HK-2 (cell line): Measurements from ENCODE around the gene MYO16.

ENCODE experiments used
- DNase-seq: peaks from one replicate; pipeline ENCODE4 v3.0.0-alpha.2; 2018; ENCODE audit not compliant: unreplicated experiment

Gene MYO16

DNA sequence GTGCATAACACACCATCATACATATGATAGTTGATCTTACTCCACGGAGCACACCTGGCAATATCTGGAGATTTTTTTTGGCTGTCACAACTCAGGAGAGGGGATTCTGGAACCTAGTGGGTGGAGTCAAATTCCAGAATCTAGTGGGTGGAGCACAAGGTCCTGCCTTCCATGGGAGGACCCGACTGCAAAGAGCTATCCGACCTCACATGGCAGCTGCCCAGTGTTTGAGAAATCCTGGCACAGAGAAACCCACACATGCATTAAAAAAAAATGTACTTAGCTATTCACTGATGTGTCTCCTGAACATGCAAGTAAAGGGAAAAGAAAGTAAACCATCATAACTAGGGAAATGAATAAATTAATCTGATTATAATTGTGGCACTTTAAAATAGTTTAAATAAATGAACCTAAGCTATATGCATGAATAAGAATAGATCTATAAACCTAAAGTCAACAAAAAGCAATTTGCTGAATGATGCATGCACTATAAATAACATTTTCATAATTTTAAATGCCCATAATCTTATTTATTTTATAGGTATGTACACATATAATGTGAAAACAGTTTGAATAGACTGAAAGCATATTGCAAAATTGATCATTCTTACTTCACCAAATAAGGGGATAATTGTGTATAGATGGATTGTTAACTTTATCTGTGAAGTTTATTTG, 300.3 kb downstream of the MYO16 start:
- DNase-seq: no peak

DNA sequence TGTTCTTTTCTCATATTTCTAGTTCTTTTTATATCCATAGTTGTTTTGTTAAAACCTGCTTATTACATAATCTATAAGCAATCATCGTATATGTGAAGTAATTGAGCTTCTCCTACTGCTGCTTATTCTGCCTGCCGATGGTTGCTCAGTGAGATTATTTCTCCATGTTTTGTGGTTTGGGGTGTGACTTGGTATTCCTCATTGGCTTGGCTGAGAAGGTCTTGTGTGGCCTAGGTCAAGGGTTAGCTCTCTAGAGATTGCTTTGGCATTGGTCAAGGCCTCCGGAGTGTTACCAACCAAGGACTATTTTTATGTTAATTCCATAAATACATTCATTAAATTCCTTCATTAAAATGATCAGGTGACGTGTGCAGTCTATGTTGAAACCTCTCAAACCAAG, 302.8 kb downstream of the MYO16 start:
- DNase-seq: no peak

DNA sequence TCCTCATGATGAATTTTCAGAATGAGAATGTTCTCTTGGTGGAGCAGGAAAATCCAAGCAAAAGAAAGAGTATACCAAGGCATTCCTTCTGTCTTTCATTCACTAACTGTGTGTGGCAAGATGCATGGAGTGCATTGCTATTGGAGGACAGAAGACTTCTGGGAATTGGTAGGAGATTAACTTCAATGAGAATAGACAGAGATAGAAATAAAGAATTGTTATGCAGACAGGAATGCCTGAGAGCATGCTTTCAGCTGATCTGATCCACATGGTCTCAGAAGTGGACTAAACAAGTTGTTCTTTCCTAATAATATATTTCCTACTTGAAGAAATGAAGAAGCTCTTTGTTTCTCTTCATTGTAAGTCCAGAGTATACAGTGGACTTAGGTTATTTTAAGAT, 303.6 kb downstream of the MYO16 start:
- DNase-seq: no peak

DNA sequence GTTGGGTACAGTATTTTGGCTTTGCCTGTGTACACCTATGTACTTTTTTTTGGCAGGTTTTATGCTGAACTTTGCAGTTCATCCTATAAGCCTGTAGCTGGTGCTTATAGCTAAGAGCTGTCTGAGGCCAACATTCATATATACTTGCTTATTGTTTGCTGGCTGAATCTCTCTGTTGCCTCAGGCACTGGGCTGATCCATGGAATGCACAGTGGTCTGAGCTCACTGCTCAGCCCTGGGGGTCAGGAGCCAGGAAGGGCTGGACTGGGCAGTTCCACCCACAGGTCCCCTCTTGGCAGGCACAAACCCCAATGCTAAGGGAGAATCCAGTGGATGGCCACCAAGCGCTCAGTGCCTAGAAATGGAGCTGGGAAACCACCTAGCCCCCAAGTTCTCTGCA, 308.7 kb downstream of the MYO16 start:
- no peak for DNase-seq

DNA sequence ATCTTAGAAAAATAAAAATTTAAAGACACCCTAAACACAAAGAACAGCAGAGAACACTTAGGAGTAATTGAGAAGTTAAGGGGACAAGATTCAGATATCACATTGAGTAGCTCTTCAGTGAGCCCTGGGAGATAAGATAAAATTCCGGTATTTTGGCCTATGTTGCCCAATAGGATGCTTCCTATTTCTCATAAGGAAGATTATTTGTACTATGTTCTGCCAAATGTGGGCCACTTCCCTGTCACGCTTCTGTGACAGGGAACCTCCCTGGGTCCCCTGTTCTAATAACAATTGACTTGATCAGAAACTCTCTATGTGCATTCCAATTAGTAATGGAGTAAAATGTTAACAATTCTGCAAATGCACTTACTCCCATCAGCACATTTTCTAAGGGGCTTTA, 310.7 kb downstream of the MYO16 start:
- no peak for DNase-seq

DNA sequence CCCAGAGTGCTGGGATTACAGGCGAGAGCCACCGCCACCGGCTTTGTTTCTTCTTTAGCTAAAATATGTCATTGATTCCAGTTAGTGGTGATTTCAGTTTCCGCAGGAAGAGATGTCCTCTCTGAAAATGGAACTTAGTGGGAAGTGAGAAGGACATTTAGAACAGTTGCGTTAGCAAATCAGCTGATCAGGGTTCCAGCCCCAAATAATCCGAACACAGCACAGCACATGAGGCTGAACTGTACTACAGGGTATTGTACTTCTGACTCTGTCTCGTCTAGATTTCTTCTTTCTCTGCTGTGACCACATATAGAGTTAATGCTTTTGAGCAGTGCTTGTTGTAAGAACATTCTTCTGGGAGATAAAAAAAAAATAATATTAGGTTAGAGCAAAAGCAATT, 314.4 kb downstream of the MYO16 start:
- no peak for DNase-seq

DNA sequence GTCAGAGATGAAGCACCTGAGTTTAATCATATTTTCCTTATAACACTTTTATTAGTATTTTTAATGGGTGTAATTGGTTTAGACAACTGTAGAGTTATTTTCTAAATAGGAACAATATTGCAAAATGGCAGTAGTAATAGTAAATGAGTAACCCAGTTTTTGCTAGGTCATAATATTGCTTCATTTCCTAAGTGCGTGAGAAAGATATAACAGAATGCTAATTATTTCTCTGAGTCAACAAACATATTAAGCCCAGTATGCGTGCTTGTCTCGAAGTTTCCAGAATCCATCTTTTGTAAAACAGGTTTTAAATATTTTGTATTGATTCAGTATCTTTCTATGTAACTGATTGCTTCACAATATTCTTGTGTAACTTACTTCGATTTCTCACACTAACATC, 315.3 kb downstream of the MYO16 start:
- DNase-seq: no peak

DNA sequence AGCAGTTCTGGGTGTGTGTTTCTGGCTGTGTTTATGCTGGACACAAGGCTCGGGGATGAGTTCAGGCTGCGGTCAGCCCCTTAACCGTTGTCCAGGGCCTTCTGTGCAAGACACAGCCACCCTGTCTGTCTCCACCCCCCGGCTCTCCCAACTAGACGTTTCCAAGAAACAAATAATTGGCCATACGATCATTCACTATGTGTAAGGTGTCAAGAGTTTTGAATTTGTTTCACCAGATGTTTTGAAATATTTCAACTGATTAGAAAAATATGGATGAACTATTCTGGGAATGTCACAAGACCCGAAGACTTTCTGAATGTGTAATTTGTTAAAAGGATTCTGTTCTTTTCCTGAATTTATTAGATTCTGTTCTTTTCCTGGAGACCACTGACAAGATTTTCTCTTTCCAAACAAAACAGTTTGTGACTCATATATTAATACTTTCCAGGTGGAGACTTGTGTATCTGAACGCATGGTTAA, 318.2 kb downstream of the MYO16 start:
- DNase-seq: no peak

DNA sequence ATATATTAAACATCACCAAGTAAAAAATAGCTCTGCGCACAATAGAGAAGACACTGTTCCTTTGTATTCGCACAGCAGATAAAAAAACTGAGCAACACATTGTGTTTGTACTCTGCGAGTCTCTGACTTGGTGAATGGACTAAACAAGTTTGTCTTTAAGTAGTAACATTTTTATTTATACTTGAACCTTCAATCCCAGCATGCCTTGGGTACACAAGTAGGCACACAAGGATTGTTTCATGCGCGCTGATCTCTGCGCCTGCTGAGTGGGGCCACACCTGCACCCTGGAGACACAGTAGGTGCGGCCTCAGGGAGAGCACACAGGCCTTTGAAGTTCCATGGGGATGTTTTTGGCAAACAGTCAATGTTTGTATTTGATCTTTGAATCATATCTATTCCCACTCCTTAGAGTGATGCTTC, 318.9 kb downstream of the MYO16 start:
- DNase-seq: no peak

DNA sequence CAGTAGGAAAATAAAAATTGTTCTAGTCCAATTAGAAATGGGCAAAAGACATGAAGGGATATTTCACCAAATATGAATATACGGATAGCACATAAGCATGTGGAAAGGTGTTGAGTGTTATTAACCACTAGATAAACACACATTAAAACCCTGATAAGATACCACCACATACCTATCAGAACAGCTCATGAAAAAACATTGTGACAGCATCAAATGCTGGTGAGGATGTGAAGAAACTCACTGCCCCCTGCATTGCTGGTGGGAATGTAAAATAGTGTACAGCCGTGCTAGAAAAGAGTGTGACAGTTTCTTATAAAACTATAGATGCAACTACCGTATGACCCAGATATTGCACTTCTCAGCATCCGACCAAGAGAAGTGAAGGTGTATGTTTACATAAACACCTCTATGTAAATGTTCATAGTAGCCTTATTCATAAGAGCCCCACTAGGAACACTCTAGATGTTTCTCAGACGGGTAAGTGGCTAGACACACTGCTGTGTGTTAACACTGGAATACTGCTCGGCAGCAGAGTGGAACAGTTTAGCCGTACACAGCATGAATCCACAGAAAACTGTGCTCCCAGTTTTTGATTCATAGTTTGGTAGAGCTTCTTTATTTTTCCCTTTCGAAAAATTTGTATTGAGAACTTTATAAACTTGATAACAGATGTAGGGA, 321.1 kb downstream of the MYO16 start:
- DNase-seq: no peak

DNA sequence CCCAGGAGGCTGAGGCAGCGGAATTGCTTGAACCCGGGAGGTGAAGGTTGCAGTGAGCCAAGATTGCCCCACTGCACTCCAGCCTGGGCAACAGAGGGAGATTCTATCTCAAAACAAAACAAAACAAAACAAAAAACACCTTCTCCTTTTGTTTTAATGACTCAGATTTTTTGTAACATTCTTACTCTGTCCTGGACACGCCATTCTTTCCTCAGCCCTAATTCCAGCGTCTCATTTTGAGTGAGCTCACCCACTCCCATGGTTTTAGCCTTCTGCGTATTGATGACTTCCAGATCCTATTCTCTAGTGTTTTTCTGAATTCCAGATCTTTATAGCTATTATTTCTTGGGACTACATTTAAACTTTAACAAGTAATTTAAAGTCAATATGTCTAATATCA, 326.3 kb downstream of the MYO16 start:
- DNase-seq: no peak

DNA sequence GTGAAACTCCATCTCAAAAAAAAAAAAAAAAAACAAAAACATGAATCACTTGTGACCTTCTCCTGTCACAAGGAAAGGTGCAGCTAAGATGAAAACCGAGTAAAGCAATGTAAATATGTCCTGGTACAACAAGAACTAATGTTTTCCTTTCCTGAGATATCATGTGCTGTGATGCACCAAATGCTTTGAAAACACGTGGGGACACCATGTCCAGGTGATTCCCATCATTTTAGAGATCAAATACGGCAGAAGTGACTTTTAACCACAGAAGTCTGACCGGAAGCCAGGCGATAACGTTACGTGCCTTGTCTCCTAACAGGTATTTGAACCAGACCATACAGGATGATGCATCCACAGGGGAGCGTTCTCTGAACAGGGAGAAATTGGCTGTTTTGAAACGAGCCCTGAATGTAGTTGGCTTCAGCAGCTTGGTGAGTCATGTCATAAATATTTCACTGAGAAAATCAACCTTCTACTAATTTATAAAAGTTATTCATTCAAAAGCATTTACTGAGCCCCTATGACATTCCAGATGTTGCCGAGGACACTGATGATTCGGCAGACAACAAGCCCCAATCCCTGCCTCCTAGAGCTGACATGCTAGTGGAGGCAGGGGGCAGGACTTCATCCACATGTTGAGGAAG, 328.1 kb downstream of the MYO16 start:
- peak; percentile 25 for DNase-seq

DNA sequence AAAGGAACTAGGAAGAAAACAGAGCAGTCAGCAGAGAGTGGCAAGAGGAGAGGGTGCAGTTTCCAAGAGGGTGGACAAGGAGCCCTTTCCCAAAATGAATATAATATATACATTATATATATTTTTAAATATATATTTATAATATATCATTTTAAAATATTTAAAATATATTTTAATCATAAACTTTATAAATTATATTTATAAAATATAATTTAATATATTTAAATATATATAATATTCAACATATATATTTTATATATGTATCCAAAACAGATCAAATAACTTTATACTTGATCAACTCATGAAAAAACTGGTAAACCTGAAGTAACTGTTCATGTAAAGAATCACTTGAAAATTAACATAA, 328.6 kb downstream of the MYO16 start:
- no peak for DNase-seq

DNA sequence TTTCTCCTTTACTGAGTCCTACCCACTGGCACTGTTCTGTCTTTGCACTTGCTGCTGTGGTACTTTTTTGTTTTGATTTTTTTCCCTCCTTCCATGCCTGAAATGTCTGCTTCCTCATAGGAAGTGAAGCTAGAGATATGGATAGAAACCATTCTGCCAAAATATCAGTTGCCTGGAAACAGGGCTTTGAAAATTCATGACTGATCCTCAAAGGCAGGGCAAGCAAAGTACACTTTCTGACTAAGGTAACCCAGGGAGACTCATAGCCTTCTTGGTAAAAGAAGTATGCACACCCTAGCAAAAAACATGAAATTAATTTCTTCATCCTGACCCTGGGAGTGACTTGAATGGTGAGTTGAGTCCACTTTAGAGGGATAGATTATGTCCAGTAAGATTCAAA, 329.8 kb downstream of the MYO16 start:
- no peak for DNase-seq

DNA sequence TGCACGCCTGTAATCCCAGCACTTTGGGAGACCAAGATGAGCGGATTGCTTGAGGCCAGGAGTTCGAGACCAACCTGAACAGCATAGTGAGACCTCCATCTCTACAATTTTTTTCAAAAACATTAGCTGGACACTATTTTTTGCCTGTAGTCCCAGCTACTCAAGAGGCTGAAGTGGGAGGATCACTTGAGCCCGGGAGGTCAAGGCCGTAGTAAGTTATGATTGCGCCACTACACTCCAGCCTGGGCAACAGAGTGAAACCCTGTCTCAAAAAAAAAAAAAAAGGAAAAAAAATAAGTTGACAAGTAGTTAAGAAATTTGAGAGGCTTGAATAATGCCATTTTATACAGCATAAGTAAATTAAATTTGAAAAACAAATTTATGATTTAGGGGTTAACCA, 330.6 kb downstream of the MYO16 start:
- DNase-seq: no peak

DNA sequence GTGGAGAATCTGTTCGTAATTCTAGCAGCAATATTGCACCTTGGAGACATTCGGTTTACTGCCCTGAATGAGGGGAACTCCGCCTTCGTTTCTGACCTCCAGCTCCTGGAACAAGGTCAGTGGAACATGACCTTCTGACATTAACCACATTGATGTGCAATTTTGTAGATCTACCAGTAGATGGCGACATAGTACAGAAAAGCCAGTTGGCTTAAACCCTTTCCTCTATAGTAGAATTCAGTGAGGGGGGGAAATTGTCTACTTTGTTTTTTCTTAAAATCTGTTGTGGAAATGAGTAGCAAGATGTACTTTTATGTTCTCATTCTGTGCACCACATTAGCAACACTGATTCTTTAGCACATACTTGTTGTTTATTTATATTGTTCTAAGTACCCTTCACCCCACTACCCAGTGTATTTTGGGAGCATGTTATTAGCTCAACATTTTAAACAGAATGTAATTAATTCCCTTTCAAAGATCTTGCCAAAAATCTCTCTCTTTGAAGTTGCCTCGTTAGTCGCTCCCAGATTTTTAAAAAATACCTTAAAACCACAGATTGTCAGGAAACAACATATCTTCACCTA, 332.2 kb downstream of the MYO16 start:
- no peak for DNase-seq

DNA sequence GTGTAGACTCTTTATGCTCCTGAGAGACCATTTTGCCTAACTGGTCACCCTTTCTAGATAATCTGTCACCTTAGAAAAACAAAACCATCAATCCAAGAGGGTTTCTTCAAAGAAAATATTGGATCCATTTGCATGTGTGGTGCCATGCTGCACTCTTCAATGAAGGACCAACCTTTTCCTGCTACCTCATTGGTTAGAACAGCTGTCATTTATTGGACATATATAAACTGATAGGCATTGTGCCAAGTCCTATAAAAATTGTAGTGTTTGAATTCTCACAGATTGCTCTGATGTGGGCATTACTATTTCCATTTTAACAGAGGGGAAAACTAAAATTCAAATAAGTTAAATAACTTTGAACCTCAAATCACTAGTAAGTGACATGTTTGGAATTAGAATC, 333.2 kb downstream of the MYO16 start:
- no peak for DNase-seq

DNA sequence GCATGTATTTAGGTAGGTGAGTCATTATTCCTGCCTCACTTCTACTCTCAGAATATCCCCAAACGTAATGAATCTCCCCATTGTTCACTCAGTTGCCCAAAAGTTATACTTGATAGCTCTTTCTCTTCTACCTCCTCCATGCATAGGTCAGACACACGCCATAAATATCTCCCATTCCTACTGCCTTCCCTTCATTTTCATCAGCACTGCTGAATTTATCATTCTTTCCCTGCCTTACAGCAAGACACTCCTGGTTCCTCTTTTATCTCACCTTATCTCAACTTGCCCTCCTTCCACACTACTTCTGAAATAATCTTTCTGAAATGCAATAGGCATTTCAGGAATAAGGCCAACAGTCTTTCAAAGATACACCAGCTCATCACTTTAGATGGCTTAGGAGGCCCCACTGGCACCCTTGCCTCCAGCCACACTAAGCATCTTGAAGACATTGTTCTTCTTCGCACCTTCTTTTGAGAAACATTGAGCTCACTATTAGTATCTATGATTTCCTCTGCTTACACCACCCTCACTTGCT, 333.9 kb downstream of the MYO16 start:
- no peak for DNase-seq

DNA sequence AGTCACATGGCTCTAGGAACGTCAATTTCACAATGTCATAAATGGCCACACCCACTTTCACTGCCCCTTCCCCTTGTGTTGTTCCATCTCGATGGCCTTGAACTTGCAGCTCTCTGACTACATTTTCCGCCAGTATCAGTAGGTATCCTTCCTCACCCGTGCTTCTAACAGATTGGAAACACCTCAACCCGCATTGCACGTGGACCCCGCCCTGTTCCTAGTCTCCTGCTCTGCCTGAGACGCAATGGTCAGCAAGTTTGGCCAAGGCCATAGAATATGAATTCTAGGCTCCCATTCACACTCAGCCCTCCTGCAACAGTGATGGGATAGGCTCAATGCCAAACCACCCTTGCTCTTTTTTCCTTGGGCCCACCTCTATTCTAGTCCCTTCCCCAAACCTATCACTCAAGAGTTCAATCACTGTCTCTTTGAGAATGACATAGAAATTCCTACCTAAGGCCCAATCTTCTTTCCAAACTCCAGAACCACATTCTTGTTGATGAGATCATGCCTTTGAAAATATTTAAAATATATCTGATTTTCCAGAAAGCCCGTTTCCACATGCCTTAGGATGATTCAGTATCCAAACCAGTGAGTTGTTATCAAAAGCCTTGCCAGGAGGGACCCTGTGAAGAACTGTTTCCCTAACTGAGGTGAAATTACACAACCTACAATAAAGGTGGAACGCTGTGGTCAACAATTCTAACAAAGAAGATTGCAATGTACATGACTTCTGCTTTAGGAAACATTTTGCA, 334.6 kb downstream of the MYO16 start:
- no peak for DNase-seq

DNA sequence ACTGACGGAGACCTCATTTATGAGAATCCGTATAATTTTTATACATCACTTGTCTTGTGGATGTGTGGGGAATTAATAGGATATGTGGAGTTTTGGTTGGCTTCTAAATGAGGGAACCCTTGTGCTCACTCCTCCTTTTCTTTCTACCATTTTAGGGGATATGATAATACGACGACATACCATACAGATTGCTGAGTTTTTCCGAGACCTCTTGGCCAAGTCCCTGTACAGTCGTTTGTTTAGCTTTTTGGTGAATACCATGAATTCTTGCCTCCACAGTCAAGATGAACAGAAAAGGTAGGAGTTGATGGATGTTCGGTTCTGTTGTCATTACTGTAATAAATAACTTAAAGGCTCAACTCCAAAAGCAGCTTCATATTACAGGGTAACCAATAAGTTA, 335.2 kb downstream of the MYO16 start:
- no peak for DNase-seq

DNA sequence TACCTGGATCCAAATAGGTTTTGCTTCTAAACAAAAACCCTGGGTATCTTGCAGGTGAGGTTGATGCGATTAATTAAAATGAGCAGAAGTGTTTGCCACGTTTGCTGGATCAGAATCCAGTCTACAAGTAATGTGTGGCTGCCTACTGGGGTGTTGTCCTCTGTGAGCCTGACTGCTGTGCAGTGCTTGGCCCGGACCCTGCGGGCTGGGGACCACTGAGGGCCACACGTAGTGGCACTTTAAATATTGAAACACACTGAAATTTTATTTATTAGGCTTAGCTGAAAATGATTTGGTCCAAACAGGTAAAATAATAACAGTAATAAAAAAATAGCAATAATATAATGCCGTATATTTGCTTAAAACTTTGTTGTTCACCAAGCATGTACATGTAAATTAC, 338.0 kb downstream of the MYO16 start:
- no peak for DNase-seq

DNA sequence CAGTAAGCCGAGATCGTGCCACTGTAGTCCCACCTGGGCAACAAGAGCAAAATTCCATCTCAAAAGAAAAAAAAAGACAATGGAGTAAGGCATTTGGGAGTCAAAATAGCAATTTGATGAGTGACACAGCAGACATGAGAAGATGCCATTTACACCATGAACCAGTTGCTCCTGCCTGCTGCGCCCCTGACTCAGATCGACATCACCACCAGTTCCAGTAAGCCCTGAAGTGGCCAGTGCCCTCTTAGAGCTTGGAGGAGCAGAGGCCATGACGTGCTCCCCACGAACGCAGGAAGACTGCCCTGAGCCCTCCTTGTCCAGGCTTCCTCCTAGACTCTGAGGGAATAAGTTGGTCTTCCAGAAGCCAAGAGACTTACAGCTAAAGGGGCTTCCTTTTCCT, 339.2 kb downstream of the MYO16 start:
- peak; percentile 16 for DNase-seq
